ENCODE results near the gene SLC29A1. TPM values are rescaled to one million over a fixed set of nuclear protein-coding genes. Genes with fewer than 3 reads are reported as not detected.

Gene SLC29A1
- total and polyA plus RNA-seq, 4 donors = 15.1 to 67.2 (median 16.7) TPM

DNA sequence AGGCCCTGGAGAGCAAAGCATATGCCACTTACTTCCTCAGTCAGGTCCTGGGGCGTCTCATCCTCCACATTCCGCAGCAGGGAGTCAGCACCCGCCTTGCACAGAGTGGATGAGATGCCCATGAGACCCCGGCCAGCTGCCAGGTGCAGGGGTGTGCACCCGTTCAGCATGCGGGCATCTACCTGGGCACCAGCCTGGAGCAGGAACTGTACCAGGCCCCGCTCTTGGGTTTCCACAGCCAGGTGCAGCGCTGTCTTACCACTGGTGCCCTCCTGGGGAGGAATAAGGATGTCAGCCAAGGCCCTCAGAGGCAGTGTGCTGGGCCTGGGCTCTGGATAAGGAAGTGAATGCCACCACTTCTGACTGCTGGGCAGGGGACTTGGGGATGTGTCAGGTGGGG, 36.6 kb downstream of the SLC29A1 start (continued):
- TF ChIP-seq, protein P1, sequence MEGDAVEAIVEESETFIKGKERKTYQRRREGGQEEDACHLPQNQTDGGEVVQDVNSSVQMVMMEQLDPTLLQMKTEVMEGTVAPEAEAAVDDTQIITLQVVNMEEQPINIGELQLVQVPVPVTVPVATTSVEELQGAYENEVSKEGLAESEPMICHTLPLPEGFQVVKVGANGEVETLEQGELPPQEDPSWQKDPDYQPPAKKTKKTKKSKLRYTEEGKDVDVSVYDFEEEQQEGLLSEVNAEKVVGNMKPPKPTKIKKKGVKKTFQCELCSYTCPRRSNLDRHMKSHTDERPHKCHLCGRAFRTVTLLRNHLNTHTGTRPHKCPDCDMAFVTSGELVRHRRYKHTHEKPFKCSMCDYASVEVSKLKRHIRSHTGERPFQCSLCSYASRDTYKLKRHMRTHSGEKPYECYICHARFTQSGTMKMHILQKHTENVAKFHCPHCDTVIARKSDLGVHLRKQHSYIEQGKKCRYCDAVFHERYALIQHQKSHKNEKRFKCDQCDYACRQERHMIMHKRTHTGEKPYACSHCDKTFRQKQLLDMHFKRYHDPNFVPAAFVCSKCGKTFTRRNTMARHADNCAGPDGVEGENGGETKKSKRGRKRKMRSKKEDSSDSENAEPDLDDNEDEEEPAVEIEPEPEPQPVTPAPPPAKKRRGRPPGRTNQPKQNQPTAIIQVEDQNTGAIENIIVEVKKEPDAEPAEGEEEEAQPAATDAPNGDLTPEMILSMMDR (IDR thresholded peaks at IDR 0.05; ENCODE audit: low read depth, low read length, missing input control) = no peak
- TF ChIP-seq SP1 (IDR thresholded peaks at IDR 0.05) (no peak), HNF4A (conservative IDR thresholded peaks at IDR 0.05) (no peak)
- TF ChIP-seq, protein P2, sequence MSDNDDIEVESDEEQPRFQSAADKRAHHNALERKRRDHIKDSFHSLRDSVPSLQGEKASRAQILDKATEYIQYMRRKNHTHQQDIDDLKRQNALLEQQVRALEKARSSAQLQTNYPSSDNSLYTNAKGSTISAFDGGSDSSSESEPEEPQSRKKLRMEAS (IDR thresholded peaks at IDR 0.05) = no peak

DNA sequence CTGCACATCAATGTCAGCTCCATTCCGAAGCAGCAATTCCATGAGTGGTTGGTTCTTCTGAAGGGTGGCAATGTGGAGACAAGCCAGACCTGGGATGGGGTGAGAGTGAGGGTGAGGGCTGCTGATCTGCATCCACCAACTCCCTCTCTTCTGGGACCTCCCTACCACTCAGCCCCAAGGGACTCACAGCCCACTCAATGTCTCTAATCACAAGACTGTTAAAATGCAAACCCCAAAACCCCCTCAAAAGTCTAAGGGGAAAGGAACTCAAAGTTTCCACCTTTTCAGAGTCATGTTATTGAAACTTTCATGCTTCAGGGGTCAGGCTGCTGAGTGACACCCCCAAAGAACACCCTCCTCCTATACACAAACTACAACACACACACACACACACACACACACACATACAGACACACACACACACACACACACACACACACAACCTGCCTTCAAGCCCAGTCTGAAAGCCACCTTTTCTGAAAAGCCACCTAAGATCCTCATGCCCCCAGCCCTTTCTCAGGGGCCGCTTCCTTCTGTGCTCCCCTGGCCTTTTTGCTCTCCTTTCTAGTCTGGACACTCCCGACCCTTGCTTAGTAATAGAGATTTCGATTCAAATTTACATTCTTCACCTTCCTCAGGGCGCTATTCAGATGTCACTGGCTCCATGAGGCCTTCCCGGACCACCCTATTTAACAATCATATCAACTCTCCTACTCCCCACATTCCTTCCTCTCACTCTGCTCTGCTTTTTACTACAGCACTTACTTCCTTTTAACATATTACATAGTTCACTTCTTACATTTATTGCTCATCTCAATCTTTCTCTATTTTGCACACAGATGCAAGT, 37.3 kb downstream of the SLC29A1 start:
- WGBS = 87% methylated on average over 6 of the region's 6 CpGs
- TF ChIP-seq NR2F2 (IDR thresholded peaks at IDR 0.05) = no peak
- TF ChIP-seq TAF1 (conservative IDR thresholded peaks at IDR 0.05) = no peak
- TF ChIP-seq, protein P3, sequence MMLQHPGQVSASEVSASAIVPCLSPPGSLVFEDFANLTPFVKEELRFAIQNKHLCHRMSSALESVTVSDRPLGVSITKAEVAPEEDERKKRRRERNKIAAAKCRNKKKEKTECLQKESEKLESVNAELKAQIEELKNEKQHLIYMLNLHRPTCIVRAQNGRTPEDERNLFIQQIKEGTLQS (IDR thresholded peaks at IDR 0.05) = no peak
- TF ChIP-seq, protein P4, sequence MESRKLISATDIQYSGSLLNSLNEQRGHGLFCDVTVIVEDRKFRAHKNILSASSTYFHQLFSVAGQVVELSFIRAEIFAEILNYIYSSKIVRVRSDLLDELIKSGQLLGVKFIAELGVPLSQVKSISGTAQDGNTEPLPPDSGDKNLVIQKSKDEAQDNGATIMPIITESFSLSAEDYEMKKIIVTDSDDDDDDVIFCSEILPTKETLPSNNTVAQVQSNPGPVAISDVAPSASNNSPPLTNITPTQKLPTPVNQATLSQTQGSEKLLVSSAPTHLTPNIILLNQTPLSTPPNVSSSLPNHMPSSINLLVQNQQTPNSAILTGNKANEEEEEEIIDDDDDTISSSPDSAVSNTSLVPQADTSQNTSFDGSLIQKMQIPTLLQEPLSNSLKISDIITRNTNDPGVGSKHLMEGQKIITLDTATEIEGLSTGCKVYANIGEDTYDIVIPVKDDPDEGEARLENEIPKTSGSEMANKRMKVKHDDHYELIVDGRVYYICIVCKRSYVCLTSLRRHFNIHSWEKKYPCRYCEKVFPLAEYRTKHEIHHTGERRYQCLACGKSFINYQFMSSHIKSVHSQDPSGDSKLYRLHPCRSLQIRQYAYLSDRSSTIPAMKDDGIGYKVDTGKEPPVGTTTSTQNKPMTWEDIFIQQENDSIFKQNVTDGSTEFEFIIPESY (IDR thresholded peaks at IDR 0.05) = no peak
- no peak for TF ChIP-seq HNF4A (conservative IDR thresholded peaks at IDR 0.05)
- no peak for TF ChIP-seq HNF4G (IDR thresholded peaks at IDR 0.05)
- TF ChIP-seq FOXA1 (IDR thresholded peaks at IDR 0.05) = no peak
- TF ChIP-seq GABPA (IDR thresholded peaks at IDR 0.05 in 1 of 2, conservative IDR thresholded peaks at IDR 0.05 in 1 of 2) = no peak
- TF ChIP-seq YY1 (IDR thresholded peaks at IDR 0.05) = no peak
- TF ChIP-seq, protein P5, sequence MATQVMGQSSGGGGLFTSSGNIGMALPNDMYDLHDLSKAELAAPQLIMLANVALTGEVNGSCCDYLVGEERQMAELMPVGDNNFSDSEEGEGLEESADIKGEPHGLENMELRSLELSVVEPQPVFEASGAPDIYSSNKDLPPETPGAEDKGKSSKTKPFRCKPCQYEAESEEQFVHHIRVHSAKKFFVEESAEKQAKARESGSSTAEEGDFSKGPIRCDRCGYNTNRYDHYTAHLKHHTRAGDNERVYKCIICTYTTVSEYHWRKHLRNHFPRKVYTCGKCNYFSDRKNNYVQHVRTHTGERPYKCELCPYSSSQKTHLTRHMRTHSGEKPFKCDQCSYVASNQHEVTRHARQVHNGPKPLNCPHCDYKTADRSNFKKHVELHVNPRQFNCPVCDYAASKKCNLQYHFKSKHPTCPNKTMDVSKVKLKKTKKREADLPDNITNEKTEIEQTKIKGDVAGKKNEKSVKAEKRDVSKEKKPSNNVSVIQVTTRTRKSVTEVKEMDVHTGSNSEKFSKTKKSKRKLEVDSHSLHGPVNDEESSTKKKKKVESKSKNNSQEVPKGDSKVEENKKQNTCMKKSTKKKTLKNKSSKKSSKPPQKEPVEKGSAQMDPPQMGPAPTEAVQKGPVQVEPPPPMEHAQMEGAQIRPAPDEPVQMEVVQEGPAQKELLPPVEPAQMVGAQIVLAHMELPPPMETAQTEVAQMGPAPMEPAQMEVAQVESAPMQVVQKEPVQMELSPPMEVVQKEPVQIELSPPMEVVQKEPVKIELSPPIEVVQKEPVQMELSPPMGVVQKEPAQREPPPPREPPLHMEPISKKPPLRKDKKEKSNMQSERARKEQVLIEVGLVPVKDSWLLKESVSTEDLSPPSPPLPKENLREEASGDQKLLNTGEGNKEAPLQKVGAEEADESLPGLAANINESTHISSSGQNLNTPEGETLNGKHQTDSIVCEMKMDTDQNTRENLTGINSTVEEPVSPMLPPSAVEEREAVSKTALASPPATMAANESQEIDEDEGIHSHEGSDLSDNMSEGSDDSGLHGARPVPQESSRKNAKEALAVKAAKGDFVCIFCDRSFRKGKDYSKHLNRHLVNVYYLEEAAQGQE (IDR thresholded peaks at IDR 0.05) = no peak
- TF ChIP-seq RAD21 (IDR thresholded peaks at IDR 0.05) = no peak
- TF ChIP-seq, protein P2 (IDR thresholded peaks at IDR 0.05) = no peak
- Histone ChIP-seq H3K27me3 (ENCODE audit: control insufficient read depth in 4 of 4, insufficient read depth in 4 of 4, low read length in 3 of 4) (no peaks in the 10 kb centered on the region), H3K9ac (ENCODE audit: low read depth in 1 of 2, low read length in 2 of 2) (no peak overlapping the region), H3K36me3 (ENCODE audit: control insufficient read depth in 4 of 4, insufficient read depth in 3 of 4, low read depth in 1 of 4, low read length in 3 of 4) (peaks cover 0 to 10% (median 8%) of the 10 kb centered on the region in 4 donors), H3K9me3 (ENCODE audit: control insufficient read depth in 4 of 4, low read length in 3 of 4) (no peaks in the 10 kb centered on the region), H3K4me1 (ENCODE audit: control insufficient read depth in 4 of 4, insufficient read depth in 4 of 4, low read length in 3 of 4) (peaks cover 16 to 50% (median 39%) of the 10 kb centered on the region in 4 donors), H3K4me3 (ENCODE audit: low read depth in 1 of 3, low read length in 3 of 3) (no peak overlapping the region), H3K27ac (ENCODE audit: low read depth in 1 of 2, low read length in 2 of 2) (no peak overlapping the region)
- no peak for DNase-seq (ENCODE audit: low spot score)
